ENCODE measurements around the gene ADGRB3. TPM values are rescaled to one million over a fixed set of nuclear protein-coding genes. Genes with fewer than 3 reads are reported as not detected.
A peak's percentile ranks its signal among the peaks of the same experiment; 100 is the strongest.

ADGRB3 gene
- polyA plus RNA-seq, 1 of the 3 experiments (the other 2 are of a cell fraction): 0.12 TPM

DNA sequence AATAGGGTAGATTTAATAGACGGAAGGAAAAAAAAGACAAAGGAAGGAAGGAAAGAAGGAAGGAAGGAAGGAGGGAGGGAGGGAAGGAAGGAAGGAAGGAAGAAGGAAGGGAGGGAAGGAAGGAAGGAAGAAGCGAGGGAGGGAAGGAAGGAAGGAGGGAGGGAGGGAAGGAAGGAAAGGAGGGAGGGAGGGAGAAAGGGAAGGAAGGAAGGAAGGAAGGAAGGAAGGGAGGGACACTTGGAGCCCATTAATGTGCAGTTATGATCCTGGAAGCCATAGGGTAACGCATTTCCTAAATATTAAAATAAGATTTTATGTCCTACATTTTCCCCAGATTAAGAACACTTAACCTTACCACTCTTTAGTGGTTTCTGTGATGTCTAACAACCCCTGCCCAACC lies 465.7 kb downstream of the ADGRB3 start:
- no peak for DNase-seq

DNA sequence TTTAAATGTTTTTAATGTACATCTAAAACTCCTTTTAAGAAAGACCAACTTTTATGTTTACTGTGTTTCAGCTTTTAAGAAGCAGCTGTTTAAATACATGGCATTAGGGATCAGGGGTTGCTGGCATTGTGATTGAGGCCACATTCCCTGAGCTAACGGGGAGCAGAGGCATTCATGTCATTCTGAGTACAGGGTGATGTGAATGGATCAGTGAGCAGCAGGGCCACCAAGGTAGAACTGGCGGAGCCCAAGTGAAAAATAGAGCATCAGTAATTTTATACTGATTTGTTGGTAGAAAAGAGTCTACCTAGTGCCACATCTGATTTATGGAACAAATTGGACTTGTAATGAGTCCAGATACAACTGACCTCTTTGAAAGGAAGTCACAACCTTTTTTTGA lies 467.3 kb downstream of the ADGRB3 start:
- no peak overlapping the region for H3K9ac ChIP-seq
- CTCF ChIA-PET: interaction anchor here (1.0 kb wide), 1 partner anchor 635 kb away, joined by 3 read pairs; no protein-coding TSS in a partner anchor

More for the DNA sequence above, 465.7 kb downstream of the ADGRB3 start:
- H3K4me3 ChIP-seq (ENCODE audit: low read depth in 2 of 2, low read length in 1 of 2): no peak overlapping the region
- TF ChIP-seq SMC3 (IDR thresholded peaks at IDR 0.05; ENCODE audit: low read depth, low read length): no peak
- no peak for TF ChIP-seq MEF2A (IDR thresholded peaks at IDR 0.05; ENCODE audit: borderline replicate concordance, low read depth)
- TF ChIP-seq, protein P1, sequence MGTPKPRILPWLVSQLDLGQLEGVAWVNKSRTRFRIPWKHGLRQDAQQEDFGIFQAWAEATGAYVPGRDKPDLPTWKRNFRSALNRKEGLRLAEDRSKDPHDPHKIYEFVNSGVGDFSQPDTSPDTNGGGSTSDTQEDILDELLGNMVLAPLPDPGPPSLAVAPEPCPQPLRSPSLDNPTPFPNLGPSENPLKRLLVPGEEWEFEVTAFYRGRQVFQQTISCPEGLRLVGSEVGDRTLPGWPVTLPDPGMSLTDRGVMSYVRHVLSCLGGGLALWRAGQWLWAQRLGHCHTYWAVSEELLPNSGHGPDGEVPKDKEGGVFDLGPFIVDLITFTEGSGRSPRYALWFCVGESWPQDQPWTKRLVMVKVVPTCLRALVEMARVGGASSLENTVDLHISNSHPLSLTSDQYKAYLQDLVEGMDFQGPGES (IDR thresholded peaks at IDR 0.05; ENCODE audit: low read depth, low read length): no peak
- no peak for TF ChIP-seq CHD2 (IDR thresholded peaks at IDR 0.05; ENCODE audit: low read length, partially characterized antibody)
- ChIA-PET CTCF (no interaction called here), POLR2A (no interaction called here)
- no peaks in the 10 kb centered on the region for H3K79me2 ChIP-seq (ENCODE audit: insufficient read depth)
- H3F3A ChIP-seq (replicated peaks; ENCODE audit: insufficient read depth): no peaks in the 10 kb centered on the region
- no peak overlapping the region for H3K9ac ChIP-seq
- H2AFZ ChIP-seq (ENCODE audit: low read depth): no peak overlapping the region
- H3K9me2 ChIP-seq: no peaks in the 10 kb centered on the region
- no peak overlapping the region for H3K27ac ChIP-seq (ENCODE audit: low read depth in 2 of 2, low read length in 1 of 2)
- no peaks in the 10 kb centered on the region for H3K36me3 ChIP-seq (replicated peaks in 1 of 2; ENCODE audit: control insufficient read depth in 1 of 2, insufficient read depth in 2 of 2, low read length in 1 of 2)
- no peaks in the 10 kb centered on the region for H3K9me3 ChIP-seq
- H3K27me3 ChIP-seq (ENCODE audit: insufficient read depth): no peaks in the 10 kb centered on the region
- no peaks in the 10 kb centered on the region for H3K4me1 ChIP-seq (ENCODE audit: control insufficient read depth in 1 of 2, insufficient read depth in 2 of 2, low read depth in 1 of 2, low read length in 1 of 2)
- H4K20me1 ChIP-seq (ENCODE audit: insufficient read depth): no peaks in the 10 kb centered on the region
- 67% methylated on average over 3 of the region's 3 CpGs for WGBS (ENCODE audit: low lambda C conversion rate)
- H3K4me2 ChIP-seq: no peak overlapping the region

DNA sequence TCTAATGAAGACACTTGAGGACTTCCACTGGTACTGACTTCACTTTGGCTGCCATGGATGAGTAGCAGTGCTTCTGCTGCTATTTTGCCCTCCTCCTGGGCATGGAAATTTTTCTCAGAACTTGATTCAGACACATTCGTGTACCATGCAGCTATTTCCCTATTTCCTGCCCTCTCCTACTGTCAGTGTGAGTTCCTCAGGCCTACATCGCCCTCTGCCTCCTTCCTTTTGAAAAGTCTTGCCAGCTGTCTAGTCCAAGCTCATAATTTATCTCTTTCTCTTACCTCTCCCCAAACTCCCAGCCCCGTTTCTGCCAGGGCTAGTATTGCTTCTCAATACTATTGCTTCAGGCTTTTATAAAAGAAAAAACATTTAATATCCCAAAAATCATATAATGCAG lies 470.2 kb downstream of the ADGRB3 start:
- no peak overlapping the region for H3K27ac ChIP-seq (ENCODE audit: low read depth in 2 of 2, low read length in 1 of 2)
- WGBS (ENCODE audit: low lambda C conversion rate): 21% methylated on average over 3 of the region's 3 CpGs
- H4K20me1 ChIP-seq (ENCODE audit: insufficient read depth): no peaks in the 10 kb centered on the region
- DNase-seq: peak; percentile 9
- H3K4me3 ChIP-seq (ENCODE audit: low read depth in 2 of 2, low read length in 1 of 2): no peak overlapping the region
- no peaks in the 10 kb centered on the region for H3K27me3 ChIP-seq (ENCODE audit: insufficient read depth)
- H3K36me3 ChIP-seq (replicated peaks in 1 of 2; ENCODE audit: control insufficient read depth in 1 of 2, insufficient read depth in 2 of 2, low read length in 1 of 2): no peaks in the 10 kb centered on the region
- H3K79me2 ChIP-seq (ENCODE audit: insufficient read depth): no peaks in the 10 kb centered on the region
- no peaks in the 10 kb centered on the region for H3F3A ChIP-seq (replicated peaks; ENCODE audit: insufficient read depth)
- no peak overlapping the region for H3K4me2 ChIP-seq
- POLR2A ChIA-PET: no interaction called here
- no peak for TF ChIP-seq SIN3A (IDR thresholded peaks at IDR 0.05; ENCODE audit: borderline replicate concordance, low read depth, low read length)
- no peak for TF ChIP-seq TCF12 (IDR thresholded peaks at IDR 0.05)
- no peak for TF ChIP-seq MEF2A (IDR thresholded peaks at IDR 0.05; ENCODE audit: borderline replicate concordance, low read depth)
- TF ChIP-seq CTCF (IDR thresholded peaks at IDR 0.05): peak; percentile 27; the same call in 1 of the 2 replicates
- H3K9me2 ChIP-seq: no peaks in the 10 kb centered on the region
- CTCF ChIA-PET: interaction anchor here (1.1 to 1.7 kb wide), 2 partner anchors 47 to 614 kb away, joined by 3 to 4 read pairs; no protein-coding TSS in a partner anchor
- H3K4me1 ChIP-seq (ENCODE audit: control insufficient read depth in 1 of 2, insufficient read depth in 2 of 2, low read depth in 1 of 2, low read length in 1 of 2): no peaks in the 10 kb centered on the region
- H2AFZ ChIP-seq (ENCODE audit: low read depth): no peak overlapping the region
- H3K9ac ChIP-seq: no peak overlapping the region
- H3K9me3 ChIP-seq: no peaks in the 10 kb centered on the region

More for the DNA sequence above, 467.3 kb downstream of the ADGRB3 start:
- no peak for TF ChIP-seq RXRA (IDR thresholded peaks at IDR 0.05; ENCODE audit: borderline replicate concordance, low read depth)
- H3K4me2 ChIP-seq: no peak overlapping the region
- H3K9me2 ChIP-seq: no peaks in the 10 kb centered on the region
- H3K9me3 ChIP-seq: no peaks in the 10 kb centered on the region
- H3K36me3 ChIP-seq (replicated peaks in 1 of 2; ENCODE audit: control insufficient read depth in 1 of 2, insufficient read depth in 2 of 2, low read length in 1 of 2): no peaks in the 10 kb centered on the region
- H4K20me1 ChIP-seq (ENCODE audit: insufficient read depth): no peaks in the 10 kb centered on the region
- H3K27ac ChIP-seq (ENCODE audit: low read depth in 2 of 2, low read length in 1 of 2): no peak overlapping the region
- no peak for DNase-seq
- 38% methylated on average over 2 of the region's 2 CpGs for WGBS (ENCODE audit: low lambda C conversion rate)
- POLR2A ChIA-PET: no interaction called here
- H2AFZ ChIP-seq (ENCODE audit: low read depth): no peak overlapping the region
- no peaks in the 10 kb centered on the region for H3K27me3 ChIP-seq (ENCODE audit: insufficient read depth)
- H3K4me3 ChIP-seq (ENCODE audit: low read depth in 2 of 2, low read length in 1 of 2): no peak overlapping the region
- H3K4me1 ChIP-seq (ENCODE audit: control insufficient read depth in 1 of 2, insufficient read depth in 2 of 2, low read depth in 1 of 2, low read length in 1 of 2): no peaks in the 10 kb centered on the region
- H3K79me2 ChIP-seq (ENCODE audit: insufficient read depth): no peaks in the 10 kb centered on the region
- H3F3A ChIP-seq (replicated peaks; ENCODE audit: insufficient read depth): no peaks in the 10 kb centered on the region
